ENCODE measurements around the gene RAD51B.

RAD51B gene

GRCh38 chr14:68228656-68229055 is 409.1 kb downstream of the RAD51B start:
- no peak for TF ChIP-seq CTCF (IDR thresholded peaks at IDR 0.05; ENCODE audit: low read depth, low read length)
- no peak overlapping the region for H3K4me3 ChIP-seq (ENCODE audit: low read depth, low read length)

- H3K4me3 ChIP-seq (ENCODE audit: low read depth, low read length), result no peak overlapping the region
- TF ChIP-seq CTCF (IDR thresholded peaks at IDR 0.05; ENCODE audit: low read depth, low read length), result no peak
Measured at GRCh38 chr14:68229423-68230100, 410.0 kb downstream of the RAD51B start.

GRCh38 chr14:68230202-68230949 is 410.8 kb downstream of the RAD51B start:
- no peak overlapping the region for H3K4me3 ChIP-seq (ENCODE audit: low read depth, low read length)
- no peak for TF ChIP-seq CTCF (IDR thresholded peaks at IDR 0.05; ENCODE audit: low read depth, low read length)

GRCh38 chr14:68230950-68231717 is 411.6 kb downstream of the RAD51B start:
- H3K4me3 ChIP-seq (ENCODE audit: low read depth, low read length), result no peak overlapping the region
- TF ChIP-seq CTCF (IDR thresholded peaks at IDR 0.05; ENCODE audit: low read depth, low read length), result no peak

GRCh38 chr14:68231898-68232297 is 412.3 kb downstream of the RAD51B start:
- TF ChIP-seq CTCF (IDR thresholded peaks at IDR 0.05; ENCODE audit: low read depth, low read length), result no peak
- no peak overlapping the region for H3K4me3 ChIP-seq (ENCODE audit: low read depth, low read length)

GRCh38 chr14:68232300-68233055 is 412.9 kb downstream of the RAD51B start:
- no peak for TF ChIP-seq CTCF (IDR thresholded peaks at IDR 0.05; ENCODE audit: low read depth, low read length)

More at GRCh38 chr14:68232300-68233055, 412.9 kb downstream of the RAD51B start:
- no peak overlapping the region for H3K4me3 ChIP-seq (ENCODE audit: low read depth, low read length)
